ENCODE results near the gene PRKACB. TPM values are rescaled to one million over a fixed set of nuclear protein-coding genes. Genes with fewer than 3 reads are reported as not detected.

PRKACB gene
- total RNA-seq, 1 experiment from 2014 or later, result 135 TPM

DNA sequence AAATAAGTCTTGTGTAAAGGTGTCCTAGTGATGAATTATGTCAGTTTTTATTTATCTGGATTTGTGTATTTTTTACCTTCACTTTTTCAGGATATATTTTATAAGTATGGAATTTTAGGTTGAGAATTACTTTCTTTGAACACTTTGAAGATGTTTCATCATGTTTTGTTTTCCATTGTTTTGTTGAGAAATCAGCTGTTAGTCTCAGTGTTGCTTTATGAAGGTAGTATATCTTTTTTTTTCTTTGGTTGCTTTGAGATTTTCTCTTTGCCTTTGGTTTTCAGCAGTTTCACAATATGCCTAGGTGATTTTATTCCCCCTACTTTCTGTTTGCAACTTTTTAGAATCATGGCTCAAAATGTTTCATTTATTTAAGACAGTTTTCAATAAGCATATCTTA is 48.8 kb upstream of the PRKACB start:
- no peaks in the 10 kb centered on the region for H3K27me3 ChIP-seq (ENCODE audit: insufficient read depth, low read length)
- no peaks in the 10 kb centered on the region for H3K9me2 ChIP-seq (ENCODE audit: insufficient read depth)
- no peak for TF ChIP-seq POLR2AphosphoS5 (IDR thresholded peaks at IDR 0.05; ENCODE audit: low read depth, low read length)
- no peak for TF ChIP-seq FOSL1 (IDR thresholded peaks at IDR 0.05; ENCODE audit: low read depth)
- TF ChIP-seq JUND (IDR thresholded peaks at IDR 0.05), result no peak
- no peak for TF ChIP-seq CEBPB (IDR thresholded peaks at IDR 0.05; ENCODE audit: low read depth)
- TF ChIP-seq, protein P1, sequence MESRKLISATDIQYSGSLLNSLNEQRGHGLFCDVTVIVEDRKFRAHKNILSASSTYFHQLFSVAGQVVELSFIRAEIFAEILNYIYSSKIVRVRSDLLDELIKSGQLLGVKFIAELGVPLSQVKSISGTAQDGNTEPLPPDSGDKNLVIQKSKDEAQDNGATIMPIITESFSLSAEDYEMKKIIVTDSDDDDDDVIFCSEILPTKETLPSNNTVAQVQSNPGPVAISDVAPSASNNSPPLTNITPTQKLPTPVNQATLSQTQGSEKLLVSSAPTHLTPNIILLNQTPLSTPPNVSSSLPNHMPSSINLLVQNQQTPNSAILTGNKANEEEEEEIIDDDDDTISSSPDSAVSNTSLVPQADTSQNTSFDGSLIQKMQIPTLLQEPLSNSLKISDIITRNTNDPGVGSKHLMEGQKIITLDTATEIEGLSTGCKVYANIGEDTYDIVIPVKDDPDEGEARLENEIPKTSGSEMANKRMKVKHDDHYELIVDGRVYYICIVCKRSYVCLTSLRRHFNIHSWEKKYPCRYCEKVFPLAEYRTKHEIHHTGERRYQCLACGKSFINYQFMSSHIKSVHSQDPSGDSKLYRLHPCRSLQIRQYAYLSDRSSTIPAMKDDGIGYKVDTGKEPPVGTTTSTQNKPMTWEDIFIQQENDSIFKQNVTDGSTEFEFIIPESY (IDR thresholded peaks at IDR 0.05; ENCODE audit: extremely low read depth, insufficient replicate concordance, low read length), result no peak
- no peak for TF ChIP-seq TCF7L2 (IDR thresholded peaks at IDR 0.05; ENCODE audit: borderline replicate concordance, extremely low read depth, insufficient read depth, insufficient read length)
- no peak for TF ChIP-seq POLR2A (IDR thresholded peaks at IDR 0.05; ENCODE audit: borderline replicate concordance, extremely low read depth, insufficient read depth, insufficient read length)
- TF ChIP-seq EZH2phosphoT487 (IDR thresholded peaks at IDR 0.05; ENCODE audit: borderline replicate concordance), result no peak
- RAD21 ChIA-PET (ENCODE audit: low non-redundant PET in 1 of 2, low total read pairs in 2 of 2, uncharacterized antibody in 2 of 2, unreplicated experiment in 2 of 2), result no interaction called here
- ATAC-seq (no peak), DNase-seq (ENCODE audit: low read depth, low spot score) (no peak)
- 0 out of 4 replicates have a peak, but pooled peaks cover 0 to 4% of the 10 kb centered on the region in 2 experiments for H3K36me3 ChIP-seq (ENCODE audit: control insufficient read depth in 1 of 2, insufficient read depth in 2 of 2, low read length in 2 of 2)
- no peak overlapping the region for H2AFZ ChIP-seq (ENCODE audit: low read depth, low read length, poor library complexity, severe bottlenecking)
- H3K4me3 ChIP-seq (replicated peaks in 1 of 2; ENCODE audit: low read depth in 1 of 2, low read length in 2 of 2), result no peak overlapping the region
- BruUV-seq (replicated peaks), result no TSS peak
- H3K4me1 ChIP-seq (ENCODE audit: control insufficient read depth in 1 of 2, insufficient read depth in 2 of 2, low read length in 2 of 2), result peaks cover 16% of the 10 kb centered on the region in 2 experiments
- POLR2A ChIA-PET, result no interaction called here
- intact Hi-C loops (cut with micrococcal nuclease), result no loop called here
- H3K9ac ChIP-seq (ENCODE audit: low read length), result no peak overlapping the region
- no peak overlapping the region for H3K27ac ChIP-seq (ENCODE audit: low read depth, low read length)
- H4K20me1 ChIP-seq (ENCODE audit: insufficient read depth), result no peaks in the 10 kb centered on the region
- no peak overlapping the region for H3K4me2 ChIP-seq (ENCODE audit: low read length)
- CTCF ChIA-PET, result no interaction called here
- peaks cover 0 to 8% of the 10 kb centered on the region in 2 experiments; a peak in 1 of 4 replicates for H3K9me3 ChIP-seq (ENCODE audit: control insufficient read depth in 1 of 2, insufficient read depth in 1 of 2, low read depth in 1 of 2, low read length in 2 of 2)
- peaks cover 56% of the 10 kb centered on the region for H3K79me2 ChIP-seq (ENCODE audit: insufficient read depth, low read length)

DNA sequence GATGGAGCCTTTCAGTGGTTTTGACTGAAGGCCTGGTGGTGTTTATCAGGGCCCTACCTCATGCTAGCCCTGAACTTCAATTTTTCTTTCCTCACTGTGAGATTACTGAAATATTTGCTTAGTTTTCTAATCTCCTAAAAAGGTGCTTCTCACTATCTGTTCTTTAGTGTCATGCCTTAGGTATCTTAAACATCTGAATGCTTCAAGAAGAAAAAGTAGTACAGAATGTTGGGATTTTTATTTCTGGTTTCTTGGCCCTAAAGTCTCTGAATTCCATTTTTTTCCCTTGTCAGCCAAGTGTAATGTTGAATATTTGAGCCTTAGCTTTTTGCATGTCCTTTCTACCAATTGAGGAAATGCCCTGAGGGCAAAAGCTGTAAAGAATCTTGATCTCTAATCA is 47.9 kb upstream of the PRKACB start:
- Histone ChIP-seq H3K9me2 (ENCODE audit: insufficient read depth) (no peaks in the 10 kb centered on the region), H4K20me1 (ENCODE audit: insufficient read depth) (no peaks in the 10 kb centered on the region), H3K36me3 (ENCODE audit: control insufficient read depth in 1 of 2, insufficient read depth in 2 of 2, low read length in 2 of 2) (0 out of 4 replicates have a peak, but pooled peaks cover 0 to 4% of the 10 kb centered on the region in 2 experiments), H2AFZ (ENCODE audit: low read depth, low read length, poor library complexity, severe bottlenecking) (no peak overlapping the region), H3K79me2 (ENCODE audit: insufficient read depth, low read length) (peaks cover 56% of the 10 kb centered on the region), H3K4me1 (ENCODE audit: control insufficient read depth in 1 of 2, insufficient read depth in 2 of 2, low read length in 2 of 2) (peaks cover 8% of the 10 kb centered on the region in 2 experiments; a peak in 3 of 4 replicates), H3K27me3 (ENCODE audit: insufficient read depth, low read length) (no peaks in the 10 kb centered on the region), H3K4me3 (replicated peaks in 1 of 2; ENCODE audit: low read depth in 1 of 2, low read length in 2 of 2) (no peak overlapping the region), H3K4me2 (ENCODE audit: low read length) (no peak overlapping the region), H3K9ac (ENCODE audit: low read length) (no peak overlapping the region), H3K27ac (ENCODE audit: low read depth, low read length) (no peak overlapping the region), H3K9me3 (ENCODE audit: control insufficient read depth in 1 of 2, insufficient read depth in 1 of 2, low read depth in 1 of 2, low read length in 2 of 2) (peaks cover 0 to 8% of the 10 kb centered on the region in 2 experiments; a peak in 1 of 4 replicates)
- DNase-seq (ENCODE audit: low read depth, low spot score) (no peak), ATAC-seq (no peak)
- ChIA-PET RAD21 (ENCODE audit: low non-redundant PET in 1 of 2, low total read pairs in 2 of 2, uncharacterized antibody in 2 of 2, unreplicated experiment in 2 of 2) (no interaction called here), POLR2A (no interaction called here), CTCF (no interaction called here)
- intact Hi-C loops (cut with micrococcal nuclease), result no loop called here
- BruUV-seq (replicated peaks), result no TSS peak
- TF ChIP-seq, protein P2, sequence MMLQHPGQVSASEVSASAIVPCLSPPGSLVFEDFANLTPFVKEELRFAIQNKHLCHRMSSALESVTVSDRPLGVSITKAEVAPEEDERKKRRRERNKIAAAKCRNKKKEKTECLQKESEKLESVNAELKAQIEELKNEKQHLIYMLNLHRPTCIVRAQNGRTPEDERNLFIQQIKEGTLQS (IDR thresholded peaks at IDR 0.05), result no peak
- TF ChIP-seq POLR2AphosphoS5 (IDR thresholded peaks at IDR 0.05; ENCODE audit: low read depth, low read length), result no peak
- TF ChIP-seq, protein P3, sequence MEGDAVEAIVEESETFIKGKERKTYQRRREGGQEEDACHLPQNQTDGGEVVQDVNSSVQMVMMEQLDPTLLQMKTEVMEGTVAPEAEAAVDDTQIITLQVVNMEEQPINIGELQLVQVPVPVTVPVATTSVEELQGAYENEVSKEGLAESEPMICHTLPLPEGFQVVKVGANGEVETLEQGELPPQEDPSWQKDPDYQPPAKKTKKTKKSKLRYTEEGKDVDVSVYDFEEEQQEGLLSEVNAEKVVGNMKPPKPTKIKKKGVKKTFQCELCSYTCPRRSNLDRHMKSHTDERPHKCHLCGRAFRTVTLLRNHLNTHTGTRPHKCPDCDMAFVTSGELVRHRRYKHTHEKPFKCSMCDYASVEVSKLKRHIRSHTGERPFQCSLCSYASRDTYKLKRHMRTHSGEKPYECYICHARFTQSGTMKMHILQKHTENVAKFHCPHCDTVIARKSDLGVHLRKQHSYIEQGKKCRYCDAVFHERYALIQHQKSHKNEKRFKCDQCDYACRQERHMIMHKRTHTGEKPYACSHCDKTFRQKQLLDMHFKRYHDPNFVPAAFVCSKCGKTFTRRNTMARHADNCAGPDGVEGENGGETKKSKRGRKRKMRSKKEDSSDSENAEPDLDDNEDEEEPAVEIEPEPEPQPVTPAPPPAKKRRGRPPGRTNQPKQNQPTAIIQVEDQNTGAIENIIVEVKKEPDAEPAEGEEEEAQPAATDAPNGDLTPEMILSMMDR (IDR thresholded peaks at IDR 0.05 in 2 of 3, conservative IDR thresholded peaks at IDR 0.05 in 1 of 3; ENCODE audit: borderline replicate concordance in 1 of 3, insufficient read depth in 1 of 3, low read depth in 2 of 3, low read length in 2 of 3), result no peak
- TF ChIP-seq EZH2 (IDR thresholded peaks at IDR 0.05), result no peak
- TF ChIP-seq FOSL1 (IDR thresholded peaks at IDR 0.05; ENCODE audit: low read depth), result no peak
- TF ChIP-seq CEBPB (IDR thresholded peaks at IDR 0.05; ENCODE audit: low read depth), result no peak
- no peak for TF ChIP-seq EZH2phosphoT487 (IDR thresholded peaks at IDR 0.05; ENCODE audit: borderline replicate concordance)
- no peak for TF ChIP-seq EGR1 (IDR thresholded peaks at IDR 0.05; ENCODE audit: low read depth)
- no peak for TF ChIP-seq SRF (IDR thresholded peaks at IDR 0.05; ENCODE audit: low read depth)
- no peak for TF ChIP-seq POLR2A (IDR thresholded peaks at IDR 0.05; ENCODE audit: borderline replicate concordance, extremely low read depth, insufficient read depth, insufficient read length)
- no peak for TF ChIP-seq TCF7L2 (IDR thresholded peaks at IDR 0.05; ENCODE audit: borderline replicate concordance, extremely low read depth, insufficient read depth, insufficient read length)
- TF ChIP-seq ELF1 (IDR thresholded peaks at IDR 0.05; ENCODE audit: borderline replicate concordance, low read depth), result no peak
- no peak for TF ChIP-seq JUND (IDR thresholded peaks at IDR 0.05)
- TF ChIP-seq, protein P4, sequence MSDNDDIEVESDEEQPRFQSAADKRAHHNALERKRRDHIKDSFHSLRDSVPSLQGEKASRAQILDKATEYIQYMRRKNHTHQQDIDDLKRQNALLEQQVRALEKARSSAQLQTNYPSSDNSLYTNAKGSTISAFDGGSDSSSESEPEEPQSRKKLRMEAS (IDR thresholded peaks at IDR 0.05), result no peak
- no peak for TF ChIP-seq ZNF274 (IDR thresholded peaks at IDR 0.05; ENCODE audit: low read depth, low read length)

All from HCT116 (cell line).